ENCODE measurements around the gene PRKAG3. TPM values are rescaled to one million over a fixed set of nuclear protein-coding genes. Genes with fewer than 3 reads are reported as not detected.
A peak's percentile ranks its signal among the peaks of the same experiment; 100 is the strongest.

Gene PRKAG3
- total RNA-seq (not detected), total RNA-seq (0 reads per million in 2 donors)

- H3K27me3 Mint-ChIP-seq, result peaks cover 50% of the 10 kb centered on the region
- ATAC-seq, result no peak
- no peaks in the 10 kb centered on the region for H3K9me3 ChIP-seq (ENCODE audit: control insufficient read depth, low read length, poor library complexity, severe bottlenecking)
- H3K4me3 Mint-ChIP-seq, result no peak within 1 kb of the TSS
- H3K36me3 Mint-ChIP-seq (ENCODE audit: low read depth), result peaks cover 5% of the 10 kb centered on the region
- DNase-seq, result no peak
- H3K4me1 Mint-ChIP-seq, result peaks cover 5% of the 10 kb centered on the region
- H3K27ac Mint-ChIP-seq, result no peak within 1 kb of the TSS
Measured at GRCh38 chr2:218831378-218831990, at the start of gene PRKAG3. Gene PRKAG3, minus strand, starts transcription at chr2:218831803.

- H3K27ac Mint-ChIP-seq, result peak overlapping the region; percentile 94
- DNase-seq, result no peak
- peaks cover 7% of the 10 kb centered on the region for H3K27me3 Mint-ChIP-seq
- H3K4me3 Mint-ChIP-seq, result peak overlapping the region; percentile 93
- H3K9me3 ChIP-seq (ENCODE audit: control insufficient read depth, low read length, poor library complexity, severe bottlenecking), result no peaks in the 10 kb centered on the region
- H3K4me1 Mint-ChIP-seq, result peaks cover 58% of the 10 kb centered on the region
- ATAC-seq, result no peak
- H3K36me3 Mint-ChIP-seq (ENCODE audit: low read depth), result peaks cover 2% of the 10 kb centered on the region
Measured at GRCh38 chr2:218880859-218881594, 49.4 kb upstream of the PRKAG3 start.

GRCh38 chr2:218880102-218880858 lies 48.7 kb upstream of the PRKAG3 start, which contains the start of gene WNT10A:
Gene WNT10A, plus strand, starts transcription at chr2:218880852. Its CDS starts 144 bp downstream, at chr2:218880996.
- DNase-seq, result peak; percentile 77 to 86 (median 82)
- peak; percentile 84 for ATAC-seq
- Mint-ChIP-seq H3K27ac (peak within 1 kb of the TSS; percentile 94), H3K36me3 (ENCODE audit: low read depth) (peaks cover 2% of the 10 kb centered on the region), H3K4me1 (peaks cover 53% of the 10 kb centered on the region), H3K27me3 (peaks cover 10% of the 10 kb centered on the region), H3K4me3 (peak within 1 kb of the TSS; percentile 93)
- no peaks in the 10 kb centered on the region for H3K9me3 ChIP-seq (ENCODE audit: control insufficient read depth, low read length, poor library complexity, severe bottlenecking)

- no peak for ATAC-seq
- H3K27me3 Mint-ChIP-seq, result peaks cover 12% of the 10 kb centered on the region
- DNase-seq, result no peak
- peak overlapping the region; percentile 89 for H3K4me3 Mint-ChIP-seq
- no peaks in the 10 kb centered on the region for H3K9me3 ChIP-seq (ENCODE audit: control insufficient read depth, low read length, poor library complexity, severe bottlenecking)
- peaks cover 2% of the 10 kb centered on the region for H3K36me3 Mint-ChIP-seq (ENCODE audit: low read depth)
- H3K27ac Mint-ChIP-seq, result peak overlapping the region; percentile 94
- H3K4me1 Mint-ChIP-seq, result peaks cover 48% of the 10 kb centered on the region
Measured at GRCh38 chr2:218879776-218880101, 48.1 kb upstream of the PRKAG3 start.

GRCh38 chr2:218878926-218879761 lies 47.5 kb upstream of the PRKAG3 start:
- DNase-seq (no peak), ATAC-seq (no peak)
- H3K9me3 ChIP-seq (ENCODE audit: control insufficient read depth, low read length, poor library complexity, severe bottlenecking), result no peaks in the 10 kb centered on the region
- Mint-ChIP-seq H3K27ac (peak overlapping the region; percentile 94), H3K27me3 (peaks cover 18% of the 10 kb centered on the region), H3K4me3 (peak overlapping the region; percentile 89), H3K4me1 (peaks cover 43% of the 10 kb centered on the region), H3K36me3 (ENCODE audit: low read depth) (peaks cover 2% of the 10 kb centered on the region)

GRCh38 chr2:218878486-218878885 lies 46.9 kb upstream of the PRKAG3 start:
- H3K4me1 Mint-ChIP-seq, result peaks cover 41% of the 10 kb centered on the region
- H3K27ac Mint-ChIP-seq, result no peak overlapping the region
- no peaks in the 10 kb centered on the region for H3K9me3 ChIP-seq (ENCODE audit: control insufficient read depth, low read length, poor library complexity, severe bottlenecking)
- H3K4me3 Mint-ChIP-seq, result peak overlapping the region; percentile 41
- DNase-seq (no peak), ATAC-seq (no peak)
- peaks cover 2% of the 10 kb centered on the region for H3K36me3 Mint-ChIP-seq (ENCODE audit: low read depth)
- peaks cover 18% of the 10 kb centered on the region for H3K27me3 Mint-ChIP-seq

GRCh38 chr2:218877891-218878290 lies 46.3 kb upstream of the PRKAG3 start:
- Mint-ChIP-seq H3K27ac (no peak overlapping the region), H3K36me3 (ENCODE audit: low read depth) (peaks cover 6% of the 10 kb centered on the region)
- ATAC-seq, result no peak

GRCh38 chr2:218877331-218877730 lies 45.7 kb upstream of the PRKAG3 start:
- peaks cover 36% of the 10 kb centered on the region for H3K4me1 Mint-ChIP-seq
- H3K36me3 Mint-ChIP-seq (ENCODE audit: low read depth), result peaks cover 6% of the 10 kb centered on the region
- no peak overlapping the region for H3K27ac Mint-ChIP-seq
- ATAC-seq (no peak), DNase-seq (no peak)
- no peaks in the 10 kb centered on the region for H3K9me3 ChIP-seq (ENCODE audit: control insufficient read depth, low read length, poor library complexity, severe bottlenecking)
- H3K27me3 Mint-ChIP-seq, result peaks cover 29% of the 10 kb centered on the region
- H3K4me3 Mint-ChIP-seq, result no peak overlapping the region

More at GRCh38 chr2:218877891-218878290, 46.3 kb upstream of the PRKAG3 start:
- peaks cover 23% of the 10 kb centered on the region for H3K27me3 Mint-ChIP-seq
- no peak overlapping the region for H3K4me3 Mint-ChIP-seq
- H3K4me1 Mint-ChIP-seq, result peaks cover 41% of the 10 kb centered on the region
- no peaks in the 10 kb centered on the region for H3K9me3 ChIP-seq (ENCODE audit: control insufficient read depth, low read length, poor library complexity, severe bottlenecking)
- no peak for DNase-seq

- Mint-ChIP-seq H3K4me1 (peaks cover 37% of the 10 kb centered on the region), H3K36me3 (ENCODE audit: low read depth) (peaks cover 11% of the 10 kb centered on the region), H3K27me3 (peaks cover 35% of the 10 kb centered on the region), H3K4me3 (peak overlapping the region; percentile 33), H3K27ac (peak overlapping the region; percentile 72)
- ATAC-seq (no peak), DNase-seq (peak; percentile 39 to 74 (median 57))
- H3K9me3 ChIP-seq (ENCODE audit: control insufficient read depth, low read length, poor library complexity, severe bottlenecking), result no peaks in the 10 kb centered on the region
Measured at GRCh38 chr2:218876562-218877219, 45.1 kb upstream of the PRKAG3 start.

GRCh38 chr2:218875692-218876246 lies 44.2 kb upstream of the PRKAG3 start:
- peaks cover 31% of the 10 kb centered on the region for H3K4me1 Mint-ChIP-seq
- no peaks in the 10 kb centered on the region for H3K9me3 ChIP-seq (ENCODE audit: control insufficient read depth, low read length, poor library complexity, severe bottlenecking)
- no peak overlapping the region for H3K4me3 Mint-ChIP-seq
- DNase-seq (no peak), ATAC-seq (no peak)
- no peak overlapping the region for H3K27ac Mint-ChIP-seq
- H3K36me3 Mint-ChIP-seq (ENCODE audit: low read depth), result peaks cover 12% of the 10 kb centered on the region
- peaks cover 40% of the 10 kb centered on the region for H3K27me3 Mint-ChIP-seq

- peak overlapping the region; percentile 94 for H3K4me3 Mint-ChIP-seq
- no peak overlapping the region for H3K27ac Mint-ChIP-seq
- no peaks in the 10 kb centered on the region for H3K9me3 ChIP-seq (ENCODE audit: control insufficient read depth, low read length, poor library complexity, severe bottlenecking)
- DNase-seq (no peak), ATAC-seq (peak; percentile 50)
- H3K27me3 Mint-ChIP-seq, result peaks cover 52% of the 10 kb centered on the region
- peaks cover 12% of the 10 kb centered on the region for H3K36me3 Mint-ChIP-seq (ENCODE audit: low read depth)
- H3K4me1 Mint-ChIP-seq, result peaks cover 25% of the 10 kb centered on the region
Measured at GRCh38 chr2:218873359-218874194, 42.0 kb upstream of the PRKAG3 start.

Measured in T-helper 17 cell (primary cell).